ENCODE data around the gene BCAR1.

DNA sequence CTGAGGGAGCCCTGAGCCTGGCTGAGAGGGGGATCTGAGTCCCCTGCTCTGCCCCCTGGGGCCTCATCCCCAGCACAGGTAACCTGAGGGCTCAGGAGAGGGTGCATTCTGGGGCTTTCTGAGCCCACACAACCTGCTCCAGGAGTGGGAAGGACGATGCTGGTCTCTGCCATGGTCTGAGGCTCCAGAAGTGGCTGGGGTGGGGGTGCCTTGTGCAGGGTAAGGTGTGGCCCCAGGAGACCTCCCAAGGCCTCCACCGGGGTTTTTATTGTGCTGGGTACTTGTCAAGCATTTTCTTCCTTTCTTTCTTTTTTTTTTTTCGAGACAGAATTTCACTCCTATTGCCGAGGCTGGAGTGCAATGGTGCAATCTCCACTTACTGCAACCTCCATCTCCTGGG is 32.3 kb downstream of the BCAR1 start:
- TF ChIP-seq CTCF (IDR thresholded peaks at IDR 0.05; ENCODE audit: low read depth, low read length): no peak
- TF ChIP-seq, protein P1, sequence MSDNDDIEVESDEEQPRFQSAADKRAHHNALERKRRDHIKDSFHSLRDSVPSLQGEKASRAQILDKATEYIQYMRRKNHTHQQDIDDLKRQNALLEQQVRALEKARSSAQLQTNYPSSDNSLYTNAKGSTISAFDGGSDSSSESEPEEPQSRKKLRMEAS (IDR thresholded peaks at IDR 0.05; ENCODE audit: low read depth, low read length): no peak
- TF ChIP-seq POLR2A (IDR thresholded peaks at IDR 0.05; ENCODE audit: extremely low read depth, insufficient read length): no peak
